ENCODE data around the gene SLAIN1.

The SLAIN1 gene

DNA sequence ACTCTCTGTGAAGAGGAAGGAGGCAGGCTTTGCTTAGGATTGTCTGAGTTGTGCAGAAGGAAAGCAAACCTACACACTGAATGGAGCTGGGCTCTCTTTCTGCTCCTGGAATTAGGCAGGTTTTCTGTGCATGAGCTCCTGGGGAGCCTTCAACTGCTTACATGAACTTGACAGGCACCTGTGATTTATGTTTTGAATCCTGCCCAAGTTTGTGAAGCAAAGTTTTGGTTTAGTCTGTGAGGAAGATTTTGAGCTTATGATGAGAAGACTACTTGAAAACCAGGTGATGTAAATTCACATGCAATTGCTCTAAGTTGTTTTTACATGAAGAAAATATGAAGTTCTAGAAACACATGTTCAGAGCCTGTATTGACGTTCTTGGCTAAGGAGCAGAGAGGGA is 109.0 kb downstream of the SLAIN1 start:
- TF ChIP-seq, protein P1, sequence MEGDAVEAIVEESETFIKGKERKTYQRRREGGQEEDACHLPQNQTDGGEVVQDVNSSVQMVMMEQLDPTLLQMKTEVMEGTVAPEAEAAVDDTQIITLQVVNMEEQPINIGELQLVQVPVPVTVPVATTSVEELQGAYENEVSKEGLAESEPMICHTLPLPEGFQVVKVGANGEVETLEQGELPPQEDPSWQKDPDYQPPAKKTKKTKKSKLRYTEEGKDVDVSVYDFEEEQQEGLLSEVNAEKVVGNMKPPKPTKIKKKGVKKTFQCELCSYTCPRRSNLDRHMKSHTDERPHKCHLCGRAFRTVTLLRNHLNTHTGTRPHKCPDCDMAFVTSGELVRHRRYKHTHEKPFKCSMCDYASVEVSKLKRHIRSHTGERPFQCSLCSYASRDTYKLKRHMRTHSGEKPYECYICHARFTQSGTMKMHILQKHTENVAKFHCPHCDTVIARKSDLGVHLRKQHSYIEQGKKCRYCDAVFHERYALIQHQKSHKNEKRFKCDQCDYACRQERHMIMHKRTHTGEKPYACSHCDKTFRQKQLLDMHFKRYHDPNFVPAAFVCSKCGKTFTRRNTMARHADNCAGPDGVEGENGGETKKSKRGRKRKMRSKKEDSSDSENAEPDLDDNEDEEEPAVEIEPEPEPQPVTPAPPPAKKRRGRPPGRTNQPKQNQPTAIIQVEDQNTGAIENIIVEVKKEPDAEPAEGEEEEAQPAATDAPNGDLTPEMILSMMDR (IDR thresholded peaks at IDR 0.05), result no peak

GRCh38 chr13:77807431-77808135 is 110.1 kb downstream of the SLAIN1 start:
- TF ChIP-seq, protein P1 (IDR thresholded peaks at IDR 0.05), result no peak

DNA sequence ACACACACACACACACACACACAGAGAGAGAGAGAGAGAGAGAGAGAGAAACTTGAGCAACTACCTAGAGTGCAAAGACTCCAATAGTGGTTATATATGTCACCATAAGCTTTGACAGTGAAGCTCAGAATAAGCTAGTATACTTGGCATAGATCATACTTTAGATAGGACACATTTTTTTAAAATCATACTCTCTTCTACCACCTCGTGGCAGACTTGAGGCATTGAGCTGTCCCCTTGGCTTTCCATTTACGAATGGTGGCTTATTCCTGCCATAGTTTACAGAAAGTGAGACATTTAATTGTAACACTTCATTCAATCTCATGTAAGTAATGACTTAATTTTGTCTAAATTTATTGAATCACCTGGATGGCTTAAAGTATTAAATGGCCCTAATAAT is 112.9 kb downstream of the SLAIN1 start:
- TF ChIP-seq, protein P1 (IDR thresholded peaks at IDR 0.05), result peak; percentile 61

GRCh38 chr13:77810878-77811277 is 113.4 kb downstream of the SLAIN1 start:
- TF ChIP-seq, protein P1 (IDR thresholded peaks at IDR 0.05), result no peak

GRCh38 chr13:77811381-77811780 is 113.9 kb downstream of the SLAIN1 start:
- TF ChIP-seq, protein P1 (IDR thresholded peaks at IDR 0.05), result no peak

GRCh38 chr13:77811981-77812380 is 114.5 kb downstream of the SLAIN1 start:
- TF ChIP-seq, protein P1 (IDR thresholded peaks at IDR 0.05), result no peak
